ENCODE results near the gene TESK2. TPM values are rescaled to one million over a fixed set of nuclear protein-coding genes. Genes with fewer than 3 reads are reported as not detected.

TESK2 gene
- total RNA-seq, 1 experiment from 2014 or later = 5.0 TPM

DNA sequence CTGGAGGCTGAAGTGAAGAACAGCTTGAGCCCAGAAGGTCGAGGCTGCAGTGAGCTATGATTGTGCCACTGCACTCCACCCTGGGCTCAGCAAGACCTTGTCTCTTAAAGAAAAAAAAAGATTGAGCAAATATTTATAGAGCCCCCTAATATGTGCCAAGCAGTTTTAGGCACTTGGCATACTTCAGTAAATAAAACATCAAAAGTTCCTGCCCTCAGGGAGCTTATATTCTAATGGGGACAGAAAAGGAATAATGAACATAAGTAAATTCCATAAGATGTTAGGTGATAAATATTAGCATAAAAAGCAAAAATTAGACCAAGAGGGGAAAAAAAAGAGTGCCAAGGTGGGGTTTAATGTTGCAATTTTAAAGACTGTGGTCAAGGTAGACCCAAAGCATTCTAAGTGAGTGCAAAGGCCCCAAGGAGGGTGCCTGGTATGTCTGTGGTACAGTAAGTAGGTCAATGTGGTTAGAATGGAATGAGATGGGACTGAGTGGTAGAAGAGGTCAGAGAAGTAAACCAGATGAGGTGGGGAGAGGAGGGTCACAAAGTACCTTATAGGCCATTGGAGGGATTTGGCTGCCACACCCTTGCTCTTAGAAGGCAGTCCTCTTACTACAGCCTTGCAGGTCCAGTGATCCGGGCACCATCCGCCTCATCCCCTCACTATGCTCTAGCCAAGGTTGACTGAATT is 153.2 kb downstream of the TESK2 start (continued):
- TF ChIP-seq ZNF274 (IDR thresholded peaks at IDR 0.05; ENCODE audit: low read depth, low read length) (no peak), JUND (IDR thresholded peaks at IDR 0.05) (no peak), POLR2AphosphoS5 (IDR thresholded peaks at IDR 0.05; ENCODE audit: low read depth, low read length) (no peak), EZH2phosphoT487 (IDR thresholded peaks at IDR 0.05; ENCODE audit: borderline replicate concordance) (no peak), EZH2 (IDR thresholded peaks at IDR 0.05) (no peak), EGR1 (IDR thresholded peaks at IDR 0.05; ENCODE audit: low read depth) (no peak)
- TF ChIP-seq, protein P1, sequence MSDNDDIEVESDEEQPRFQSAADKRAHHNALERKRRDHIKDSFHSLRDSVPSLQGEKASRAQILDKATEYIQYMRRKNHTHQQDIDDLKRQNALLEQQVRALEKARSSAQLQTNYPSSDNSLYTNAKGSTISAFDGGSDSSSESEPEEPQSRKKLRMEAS (IDR thresholded peaks at IDR 0.05) = no peak

DNA sequence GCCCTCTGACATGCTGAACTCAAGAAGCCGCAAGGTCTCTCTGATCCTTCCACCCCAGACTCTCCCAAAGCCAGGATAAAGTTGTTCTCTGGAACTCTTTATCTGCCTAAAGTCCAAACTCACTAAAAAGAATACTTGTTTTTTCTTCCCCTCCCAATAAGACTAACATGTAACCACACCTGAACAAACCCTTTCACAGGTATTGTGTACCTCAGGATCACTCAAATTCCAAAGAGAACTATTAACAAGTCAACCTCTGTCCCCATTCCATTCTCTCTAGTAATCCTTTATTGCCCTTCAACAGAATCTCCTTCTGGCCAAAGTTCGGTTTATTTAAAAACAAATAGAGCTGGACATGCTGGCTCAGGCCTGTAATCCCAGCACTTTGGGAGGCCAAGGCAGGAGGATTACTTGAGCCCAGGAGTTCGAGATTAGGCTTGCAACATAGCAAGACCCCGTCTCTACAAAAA is 155.1 kb downstream of the TESK2 start:
- Histone ChIP-seq H3K27me3 (ENCODE audit: insufficient read depth, low read length) (no peaks in the 10 kb centered on the region), H3K9ac (ENCODE audit: low read length) (peak overlapping the region; percentile 35), H3K79me2 (ENCODE audit: insufficient read depth, low read length) (peaks cover 20% of the 10 kb centered on the region), H2AFZ (ENCODE audit: low read depth, low read length, poor library complexity, severe bottlenecking) (no peak overlapping the region), H3K9me2 (ENCODE audit: insufficient read depth) (no peaks in the 10 kb centered on the region), H3K4me3 (replicated peaks in 1 of 2; ENCODE audit: low read depth in 1 of 2, low read length in 2 of 2) (peak overlapping the region in 1 of 2 experiments; percentile 26; a peak in 1 of 4 replicates), H3K36me3 (ENCODE audit: control insufficient read depth in 1 of 2, insufficient read depth in 2 of 2, low read length in 2 of 2) (peaks cover 0 to 11% of the 10 kb centered on the region in 2 experiments; a peak in 1 of 4 replicates), H3K27ac (ENCODE audit: low read depth, low read length) (peak overlapping the region; percentile 18; the same call in 1 of the 2 replicates), H3K4me1 (ENCODE audit: control insufficient read depth in 1 of 2, insufficient read depth in 2 of 2, low read length in 2 of 2) (peaks cover 15 to 48% of the 10 kb centered on the region in 2 experiments), H4K20me1 (ENCODE audit: insufficient read depth) (no peaks in the 10 kb centered on the region), H3K9me3 (ENCODE audit: control insufficient read depth in 1 of 2, insufficient read depth in 1 of 2, low read depth in 1 of 2, low read length in 2 of 2) (peaks cover 0 to 3% of the 10 kb centered on the region in 2 experiments; a peak in 1 of 4 replicates), H3K4me2 (ENCODE audit: low read length) (peak overlapping the region; percentile 59)
- POLR2A ChIA-PET = no interaction called here
- TF ChIP-seq ZNF274 (IDR thresholded peaks at IDR 0.05; ENCODE audit: low read depth, low read length) (no peak), EZH2phosphoT487 (IDR thresholded peaks at IDR 0.05; ENCODE audit: borderline replicate concordance) (no peak), POLR2A (IDR thresholded peaks at IDR 0.05; ENCODE audit: borderline replicate concordance, extremely low read depth, insufficient read depth, insufficient read length) (no peak), JUND (IDR thresholded peaks at IDR 0.05) (no peak), CBX3 (IDR thresholded peaks at IDR 0.05; ENCODE audit: low read depth) (no peak), POLR2AphosphoS5 (IDR thresholded peaks at IDR 0.05; ENCODE audit: low read depth, low read length) (no peak), SIN3A (IDR thresholded peaks at IDR 0.05; ENCODE audit: low read depth) (no peak)
- TF ChIP-seq, protein P1 (IDR thresholded peaks at IDR 0.05) = no peak
- DNase-seq (ENCODE audit: low read depth, low spot score) (no peak), ATAC-seq (no peak)
- intact Hi-C loops (cut with micrococcal nuclease) = no loop called here
- CTCF ChIA-PET = no interaction called here
- RAD21 ChIA-PET (ENCODE audit: low non-redundant PET in 1 of 2, low total read pairs in 2 of 2, uncharacterized antibody in 2 of 2, unreplicated experiment in 2 of 2) = no interaction called here
- BruUV-seq (replicated peaks) = no TSS peak
